Prostate gland (tissue), 2 donors: Measurements from ENCODE around the gene RBPJ. TPM values are rescaled to one million over a fixed set of nuclear protein-coding genes. Genes with fewer than 3 reads are reported as not detected.

ENCODE experiments used
- DNase-seq: peaks from one replicate; pipeline ENCODE4 v3.0.0-alpha.2; 2019; ENCODE audit warnings: low spot score
- H3K27ac ChIP-seq, 2 donors: fragments of 200-600 bp; sonication (generic); 2 replicates each; pipeline ENCODE4 v1.5.1; 2017 to 2019
- H3K27me3 ChIP-seq: fragments of 200-600 bp; sonication (generic); replicated peaks from 2 replicates; pipeline ENCODE4 v1.5.1; 2019; ENCODE audit not compliant: insufficient read depth
- H3K36me3 ChIP-seq, 2 donors: fragments of 200-600 bp; sonication (generic); 1 replicate in 1 of 2; 2 replicates in 1 of 2; pipeline versions ENCODE4 v1.5.1 to v1.8.1; 2017 to 2019
- H3K4me1 ChIP-seq: fragments of 200-600 bp; sonication (generic); replicated peaks from 2 replicates; pipeline ENCODE4 v1.5.1; 2019
- H3K4me3 ChIP-seq, 2 donors: fragments of 200-600 bp; sonication (generic); 2 replicates each; pipeline ENCODE4 v1.5.1; 2017 to 2019
- H3K9me3 ChIP-seq: fragments of 200-600 bp; sonication (generic); 2 replicates; pipeline ENCODE4 v1.5.1; 2017
- POLR2A ChIP-seq: fragments of 450-650 bp; IDR thresholded peaks from one replicate; pipeline ENCODE4 v1.6.1; 2016; ENCODE audit warnings: antibody characterized with exemption, mild to moderate bottlenecking
- POLR2AphosphoS5 ChIP-seq: sonication (generic); formaldehyde crosslinking; IDR thresholded peaks from one replicate; pipeline ENCODE4 v1.6.1; 2017; ENCODE audit warnings: antibody characterized with exemption
- WGBS: methylation state at CpG from one replicate; pipeline ENCODE4 v1.1.5; 2018; 5-methylcytosine and 5-hydroxymethylcytosine counted together
- intact Hi-C: fragments of 100-400 bp; cut with DNase I; formaldehyde crosslinking; loops from one replicate; pipeline ENCODE4 v1.14.2; 2022
- total RNA-seq, 2 donors: library from RNA; depleted of rRNA; stranded (reverse); fragments of >200 nt; gene quantifications; one replicate each; pipeline ENCODE4 v1.1.0, GENCODE V29; 2016
- TF ChIP-seq, protein P1 (sequence below), 4 experiments: fragments of 200-600 bp in 2 of 4; fragments of 450-650 bp in 2 of 4; sonication (generic) in 2 of 4; IDR thresholded peaks; 1 replicate in 3 of 4; 2 replicates in 1 of 4; pipeline ENCODE4 v1.5.1; 2016 to 2019; ENCODE audit warnings: antibody characterized with exemption in 4 of 4, mild to moderate bottlenecking in 2 of 4, moderate library complexity in 2 of 4

Gene RBPJ
- total RNA-seq, 2 donors from 2014 or later = 36.0 to 130 TPM

DNA sequence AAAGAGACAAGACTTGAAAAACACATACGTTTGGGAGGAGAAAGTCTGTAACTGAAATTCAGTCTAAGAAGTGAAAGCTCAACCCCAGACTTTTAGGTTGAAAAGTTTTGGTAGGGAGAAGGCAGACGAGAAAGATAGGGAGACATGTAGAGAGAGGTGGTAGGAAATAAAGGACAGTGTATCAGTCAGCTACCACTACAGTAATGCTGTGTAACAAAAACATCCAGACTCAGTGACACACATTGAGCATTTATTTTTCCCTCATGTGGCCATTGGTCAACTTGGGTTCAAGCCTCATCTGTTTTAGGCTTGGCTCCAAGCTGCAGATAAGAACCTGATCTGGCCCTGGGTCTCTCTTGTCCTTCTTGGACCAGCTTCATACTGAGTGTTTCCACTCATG, 142.6 kb downstream of the RBPJ start:
- Histone ChIP-seq H3K4me1 (no peaks in the 10 kb centered on the region), H3K36me3 (no peaks in the 10 kb centered on the region)
- TF ChIP-seq, protein P1, sequence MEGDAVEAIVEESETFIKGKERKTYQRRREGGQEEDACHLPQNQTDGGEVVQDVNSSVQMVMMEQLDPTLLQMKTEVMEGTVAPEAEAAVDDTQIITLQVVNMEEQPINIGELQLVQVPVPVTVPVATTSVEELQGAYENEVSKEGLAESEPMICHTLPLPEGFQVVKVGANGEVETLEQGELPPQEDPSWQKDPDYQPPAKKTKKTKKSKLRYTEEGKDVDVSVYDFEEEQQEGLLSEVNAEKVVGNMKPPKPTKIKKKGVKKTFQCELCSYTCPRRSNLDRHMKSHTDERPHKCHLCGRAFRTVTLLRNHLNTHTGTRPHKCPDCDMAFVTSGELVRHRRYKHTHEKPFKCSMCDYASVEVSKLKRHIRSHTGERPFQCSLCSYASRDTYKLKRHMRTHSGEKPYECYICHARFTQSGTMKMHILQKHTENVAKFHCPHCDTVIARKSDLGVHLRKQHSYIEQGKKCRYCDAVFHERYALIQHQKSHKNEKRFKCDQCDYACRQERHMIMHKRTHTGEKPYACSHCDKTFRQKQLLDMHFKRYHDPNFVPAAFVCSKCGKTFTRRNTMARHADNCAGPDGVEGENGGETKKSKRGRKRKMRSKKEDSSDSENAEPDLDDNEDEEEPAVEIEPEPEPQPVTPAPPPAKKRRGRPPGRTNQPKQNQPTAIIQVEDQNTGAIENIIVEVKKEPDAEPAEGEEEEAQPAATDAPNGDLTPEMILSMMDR (IDR thresholded peaks at IDR 0.05) = no peak
- TF ChIP-seq POLR2A (no peak), POLR2AphosphoS5 (no peak)

DNA sequence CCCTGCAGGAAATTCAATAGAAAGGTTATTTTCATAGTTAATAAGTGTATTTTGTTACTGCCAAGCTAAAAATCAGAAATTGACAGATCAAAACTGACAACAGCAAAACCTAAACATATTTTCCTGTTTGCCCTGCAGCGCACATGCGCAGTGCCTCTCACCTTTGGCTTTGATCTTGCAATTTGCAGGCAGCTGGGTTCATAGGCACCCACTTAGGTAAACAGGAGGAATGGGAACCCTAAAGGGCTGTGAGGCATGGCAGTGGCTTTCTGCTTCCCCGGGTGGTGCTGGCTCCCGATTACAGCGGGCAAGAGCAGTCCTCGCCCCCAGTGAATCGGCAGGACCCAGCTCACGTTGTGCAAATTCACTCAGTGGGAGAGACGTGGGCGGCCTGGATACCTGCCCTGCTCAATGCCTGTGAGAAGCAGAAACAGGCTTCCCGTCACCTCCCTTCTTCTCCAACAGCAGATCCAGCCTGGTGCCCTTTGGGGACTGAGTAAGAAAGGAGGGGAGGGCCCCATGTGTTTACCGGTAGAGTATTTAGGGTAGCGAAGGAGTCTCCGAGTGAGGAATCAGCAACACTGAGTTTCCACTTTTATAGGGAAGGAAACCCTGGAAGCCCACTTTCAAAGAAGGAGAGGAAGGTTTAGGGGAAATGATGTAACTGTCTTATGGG, 143.7 kb downstream of the RBPJ start:
- no peak overlapping the region for H3K4me3 ChIP-seq
- no peaks in the 10 kb centered on the region for H3K9me3 ChIP-seq
- no peaks in the 10 kb centered on the region for H3K27me3 ChIP-seq
- no peaks in the 10 kb centered on the region for H3K4me1 ChIP-seq
- no peak for TF ChIP-seq POLR2A
- TF ChIP-seq POLR2AphosphoS5 = no peak
- TF ChIP-seq, protein P1 (IDR thresholded peaks at IDR 0.05) = no peak
- H3K27ac ChIP-seq = no peak overlapping the region
- intact Hi-C loops = no loop called here
- H3K36me3 ChIP-seq = no peaks in the 10 kb centered on the region
- DNase-seq = no peak
- WGBS = 91% methylated on average over 14 of the region's 14 CpGs

More for the DNA sequence above, 142.6 kb downstream of the RBPJ start:
- intact Hi-C loops = no loop called here
- Histone ChIP-seq H3K27ac (no peak overlapping the region), H3K4me3 (no peak overlapping the region), H3K27me3 (no peaks in the 10 kb centered on the region), H3K9me3 (no peaks in the 10 kb centered on the region)
- 83% methylated on average over 2 of the region's 2 CpGs for WGBS
- DNase-seq = no peak

DNA sequence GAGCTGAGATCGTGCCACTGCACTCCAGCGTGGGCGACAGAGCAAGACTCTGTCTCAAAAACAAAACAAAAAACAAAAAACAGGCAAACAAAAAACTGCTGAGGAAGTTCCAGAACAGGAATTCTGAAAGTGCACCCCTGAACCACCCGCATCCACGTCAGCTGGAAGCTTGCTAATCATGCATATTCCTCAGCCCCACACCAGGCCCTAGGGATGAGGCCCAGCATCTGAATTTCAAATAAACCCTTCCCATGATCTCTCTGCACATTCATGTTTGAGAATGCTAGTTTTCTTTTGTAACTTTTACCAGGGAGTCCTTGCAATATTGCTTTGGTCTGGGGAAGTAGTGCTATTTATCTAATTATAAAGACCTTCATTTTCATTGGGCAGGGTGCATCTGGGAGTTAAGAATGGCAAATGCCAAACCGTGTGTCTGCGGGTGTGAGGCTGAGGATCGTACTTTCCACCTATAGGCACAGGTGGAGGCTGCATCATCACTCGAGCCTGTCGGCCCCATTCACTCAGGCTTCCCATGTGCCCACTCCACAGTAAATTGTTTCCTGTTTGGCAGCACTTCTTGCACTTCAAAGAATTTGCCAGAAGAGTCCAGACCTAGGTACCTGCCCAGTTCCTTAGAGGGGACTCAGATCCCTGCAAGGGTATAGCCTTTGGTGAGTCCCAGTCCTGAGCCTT, 145.9 kb downstream of the RBPJ start:
- TF ChIP-seq, protein P1 (IDR thresholded peaks at IDR 0.05) = no peak
- H3K4me3 ChIP-seq = no peak overlapping the region
- no peaks in the 10 kb centered on the region for H3K4me1 ChIP-seq
- intact Hi-C loops = no loop called here
- no peak overlapping the region for H3K27ac ChIP-seq
- no peaks in the 10 kb centered on the region for H3K36me3 ChIP-seq
- H3K9me3 ChIP-seq = no peaks in the 10 kb centered on the region
- no peaks in the 10 kb centered on the region for H3K27me3 ChIP-seq
- no peak for DNase-seq
- WGBS = 88% methylated on average over 10 of the region's 10 CpGs

DNA sequence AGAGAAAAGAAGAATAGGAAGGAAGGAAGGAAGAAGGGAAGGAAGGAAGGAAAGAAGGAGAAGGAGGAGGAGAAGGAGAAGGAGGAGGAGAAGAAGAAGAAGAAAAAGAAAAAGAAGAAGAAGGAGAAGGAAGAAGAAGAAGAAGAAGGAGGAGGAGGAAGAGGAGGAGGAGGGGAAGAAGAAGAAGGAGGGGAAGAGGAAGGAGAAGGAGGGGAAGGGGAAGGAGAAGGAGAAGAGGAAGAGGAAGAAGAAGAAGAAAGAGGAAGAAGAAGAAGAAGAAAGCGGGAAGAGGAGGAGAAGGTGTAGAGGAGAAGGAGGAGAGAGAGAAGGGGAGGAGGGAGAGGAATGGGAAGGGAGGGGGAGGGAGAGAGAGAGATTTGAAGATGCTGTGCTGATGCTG, 146.9 kb downstream of the RBPJ start:
- no peaks in the 10 kb centered on the region for H3K4me1 ChIP-seq
- no peak overlapping the region for H3K27ac ChIP-seq
- whole genome bisulfite sequencing = 89% methylated on average over 1 of the region's 1 CpG
- H3K36me3 ChIP-seq = no peaks in the 10 kb centered on the region
- no peak for DNase-seq
- H3K27me3 ChIP-seq = no peaks in the 10 kb centered on the region
- TF ChIP-seq POLR2AphosphoS5 (no peak), POLR2A (no peak)
- TF ChIP-seq, protein P1 (IDR thresholded peaks at IDR 0.05) = no peak
- H3K4me3 ChIP-seq = no peak overlapping the region
- intact Hi-C loops = no loop called here
- H3K9me3 ChIP-seq = no peaks in the 10 kb centered on the region
